Tibial nerve (tissue), 4 donors: ENCODE data around the gene C9orf72. TPM values are rescaled to one million over a fixed set of nuclear protein-coding genes. Genes with fewer than 3 reads are reported as not detected.

Experiments used
- DNase-seq, 2 donors: peaks; one replicate each; pipeline ENCODE4 v3.0.0-alpha.2; 2019; ENCODE audit warnings: low spot score in 2 of 2
- H3K27ac ChIP-seq, 4 donors: fragments of 200-600 bp; sonication (generic) in 3 of 4; one replicate each; pipeline ENCODE4 v1.5.1; 2017 to 2019; ENCODE audit warnings: mild to moderate bottlenecking in 1 of 4
- H3K27me3 ChIP-seq, 2 donors: fragments of 200-600 bp; sonication (generic) in 1 of 2; one replicate each; pipeline versions ENCODE4 v1.5.1 to v1.6.0; 2017 to 2019
- H3K36me3 ChIP-seq, 3 donors: fragments of 200-600 bp; sonication (generic); one replicate each; pipeline ENCODE4 v1.5.1; 2018 to 2019
- H3K4me1 ChIP-seq, 4 donors: fragments of 200-600 bp; sonication (generic) in 3 of 4; one replicate each; pipeline ENCODE4 v1.5.1; 2017 to 2019
- H3K4me3 ChIP-seq, 4 donors: fragments of 200-600 bp; sonication (generic) in 3 of 4; one replicate each; pipeline ENCODE4 v1.5.1; 2017 to 2019; ENCODE audit warnings: mild to moderate bottlenecking in 1 of 4, moderate library complexity in 1 of 4
- H3K9me3 ChIP-seq, 4 donors: fragments of 200-600 bp; sonication (generic) in 3 of 4; one replicate each; pipeline ENCODE4 v1.5.1; 2017 to 2019
- EP300 ChIP-seq, 2 donors: sonication (generic); formaldehyde crosslinking; IDR thresholded peaks; one replicate each; pipeline ENCODE4 v1.6.1; 2017; ENCODE audit warnings: antibody characterized with exemption in 2 of 2, mild to moderate bottlenecking in 1 of 2
- POLR2A ChIP-seq, 2 donors: fragments of 450-650 bp; IDR thresholded peaks; one replicate each; pipeline ENCODE4 v1.6.1; 2017; ENCODE audit warnings: antibody characterized with exemption in 2 of 2, mild to moderate bottlenecking in 2 of 2, moderate library complexity in 2 of 2
- WGBS, 2 donors: methylation state at CpG; one replicate each; pipeline ENCODE4 v1.1.5; 2018; 5-methylcytosine and 5-hydroxymethylcytosine counted together
- total RNA-seq, 4 donors: library from RNA; depleted of rRNA; stranded (reverse); fragments of >200 nt; gene quantifications; one replicate each; pipeline ENCODE4 v1.1.0, GENCODE V29; 2016
- TF ChIP-seq, protein P1 (sequence below), 5 experiments: fragments of 200-600 bp in 3 of 5; fragments of 450-650 bp in 2 of 5; sonication (generic) in 3 of 5; IDR thresholded peaks; one replicate each; pipeline ENCODE4 v1.5.1; 2016 to 2019; ENCODE audit warnings: antibody characterized with exemption in 5 of 5, mild to moderate bottlenecking in 3 of 5, moderate library complexity in 2 of 5

The C9orf72 gene
- total RNA-seq, 4 donors from 2014 or later, result 19.0 to 23.8 (median 20.7) TPM

DNA sequence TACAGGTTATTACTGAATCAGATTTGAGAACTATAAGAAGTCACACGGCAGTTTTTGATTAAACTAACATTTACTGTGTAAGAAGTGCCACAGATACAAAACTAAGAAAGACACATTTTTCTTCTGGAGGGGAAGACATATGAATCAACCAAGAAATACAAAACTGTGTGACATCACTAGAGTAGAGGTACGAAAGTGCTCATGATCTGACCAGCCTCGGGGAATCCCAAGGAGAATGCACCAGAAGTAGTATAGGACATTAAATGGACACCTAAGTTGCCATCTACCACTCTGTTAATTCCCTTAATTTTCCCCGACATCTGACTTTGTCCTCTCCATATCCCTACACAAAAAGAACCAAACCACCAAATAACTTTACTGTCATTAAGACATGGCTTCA is 54.5 kb downstream of the C9orf72 start:
- Histone ChIP-seq H3K27me3 (no peaks in the 10 kb centered on the region), H3K36me3 (no peaks in the 10 kb centered on the region), H3K4me3 (no peak overlapping the region), H3K4me1 (peaks cover 0 to 5% (median 0%) of the 10 kb centered on the region in 4 donors), H3K27ac (no peak overlapping the region), H3K9me3 (no peaks in the 10 kb centered on the region)
- DNase-seq, result no peak
- TF ChIP-seq POLR2A (IDR thresholded peaks at IDR 0.05), result no peak
- TF ChIP-seq EP300 (IDR thresholded peaks at IDR 0.05), result no peak
- TF ChIP-seq, protein P1, sequence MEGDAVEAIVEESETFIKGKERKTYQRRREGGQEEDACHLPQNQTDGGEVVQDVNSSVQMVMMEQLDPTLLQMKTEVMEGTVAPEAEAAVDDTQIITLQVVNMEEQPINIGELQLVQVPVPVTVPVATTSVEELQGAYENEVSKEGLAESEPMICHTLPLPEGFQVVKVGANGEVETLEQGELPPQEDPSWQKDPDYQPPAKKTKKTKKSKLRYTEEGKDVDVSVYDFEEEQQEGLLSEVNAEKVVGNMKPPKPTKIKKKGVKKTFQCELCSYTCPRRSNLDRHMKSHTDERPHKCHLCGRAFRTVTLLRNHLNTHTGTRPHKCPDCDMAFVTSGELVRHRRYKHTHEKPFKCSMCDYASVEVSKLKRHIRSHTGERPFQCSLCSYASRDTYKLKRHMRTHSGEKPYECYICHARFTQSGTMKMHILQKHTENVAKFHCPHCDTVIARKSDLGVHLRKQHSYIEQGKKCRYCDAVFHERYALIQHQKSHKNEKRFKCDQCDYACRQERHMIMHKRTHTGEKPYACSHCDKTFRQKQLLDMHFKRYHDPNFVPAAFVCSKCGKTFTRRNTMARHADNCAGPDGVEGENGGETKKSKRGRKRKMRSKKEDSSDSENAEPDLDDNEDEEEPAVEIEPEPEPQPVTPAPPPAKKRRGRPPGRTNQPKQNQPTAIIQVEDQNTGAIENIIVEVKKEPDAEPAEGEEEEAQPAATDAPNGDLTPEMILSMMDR (IDR thresholded peaks at IDR 0.05), result no peak
- 86 to 87% methylated on average over 4 of the region's 4 CpGs for WGBS, 2 donors

DNA sequence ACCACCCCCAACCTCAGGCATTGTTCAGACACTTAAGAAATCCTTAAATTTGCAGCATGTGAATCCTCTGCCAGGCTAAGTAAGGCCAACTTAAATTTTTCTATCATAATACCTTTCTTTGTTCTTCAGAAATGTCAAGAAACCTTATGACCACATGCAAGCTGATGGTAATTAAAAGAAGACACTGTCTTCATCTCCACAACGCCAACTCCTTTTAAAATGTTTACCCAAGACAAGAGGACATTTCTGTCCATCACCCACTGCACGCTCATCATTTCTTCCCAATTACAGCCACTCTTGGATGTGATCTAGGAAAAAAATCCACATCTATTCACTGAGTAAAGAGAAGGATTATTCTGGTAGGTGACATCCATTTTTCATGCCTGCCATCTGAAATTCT is 55.3 kb downstream of the C9orf72 start:
- H3K4me1 ChIP-seq, result peaks cover 0 to 5% (median 0%) of the 10 kb centered on the region in 4 donors
- H3K27ac ChIP-seq, result no peak overlapping the region
- H3K9me3 ChIP-seq, result no peaks in the 10 kb centered on the region
- no peaks in the 10 kb centered on the region for H3K36me3 ChIP-seq
- DNase-seq, result no peak
- H3K4me3 ChIP-seq, result no peak overlapping the region
- H3K27me3 ChIP-seq, result no peaks in the 10 kb centered on the region
- WGBS, 2 donors, result 75 to 80% methylated on average over 2 of the region's 2 CpGs
- TF ChIP-seq POLR2A (IDR thresholded peaks at IDR 0.05) (no peak), EP300 (IDR thresholded peaks at IDR 0.05) (no peak)
- TF ChIP-seq, protein P1 (IDR thresholded peaks at IDR 0.05), result no peak

DNA sequence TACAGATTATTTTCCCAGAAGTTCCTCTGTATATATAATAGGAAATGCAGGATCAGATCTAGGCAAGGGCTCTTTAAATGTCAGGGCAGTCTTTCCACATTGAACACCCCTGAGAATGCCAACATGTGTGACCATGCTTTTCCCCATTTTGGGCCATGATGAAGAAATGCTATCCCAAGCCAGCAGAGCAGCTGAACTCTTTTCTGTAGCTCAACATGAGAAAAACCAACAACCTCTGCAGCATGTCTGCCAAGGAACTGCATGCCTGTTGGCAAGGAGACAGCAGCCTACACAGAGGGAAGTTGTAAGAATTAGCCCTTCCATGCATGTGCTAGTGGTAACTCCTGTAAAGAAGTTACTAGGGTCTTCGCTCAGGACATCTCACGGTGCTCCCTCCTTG is 58.7 kb downstream of the C9orf72 start:
- DNase-seq, result no peak
- H3K4me3 ChIP-seq, result no peak overlapping the region
- H3K4me1 ChIP-seq, result peaks cover 0 to 5% (median 0%) of the 10 kb centered on the region in 4 donors
- WGBS, 2 donors, result 74 to 96% methylated on average over 2 of the region's 2 CpGs
- H3K27ac ChIP-seq, result no peak overlapping the region
- TF ChIP-seq, protein P1 (IDR thresholded peaks at IDR 0.05), result no peak
- TF ChIP-seq EP300 (IDR thresholded peaks at IDR 0.05) (no peak), POLR2A (IDR thresholded peaks at IDR 0.05) (no peak)
- H3K36me3 ChIP-seq, result no peaks in the 10 kb centered on the region
- H3K27me3 ChIP-seq, result no peaks in the 10 kb centered on the region
- no peaks in the 10 kb centered on the region for H3K9me3 ChIP-seq

DNA sequence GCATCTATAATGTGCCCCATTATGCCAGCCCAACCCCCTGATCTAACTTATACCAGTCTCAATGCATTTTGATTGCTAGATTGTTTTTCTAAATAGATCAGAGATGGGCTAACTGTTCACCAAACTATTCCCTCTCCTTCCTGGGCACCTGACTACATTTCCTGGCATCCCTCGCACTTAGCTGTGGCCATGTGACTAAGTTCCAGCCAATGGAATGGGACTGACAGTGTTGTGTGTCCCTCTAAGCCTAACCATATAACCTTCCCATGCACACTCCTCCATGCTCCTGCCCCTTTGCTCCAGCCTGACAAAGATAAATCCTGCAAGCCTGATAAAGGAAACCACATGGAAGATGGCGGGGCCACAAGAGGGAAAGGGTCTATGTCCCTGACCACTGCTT is 61.5 kb downstream of the C9orf72 start:
- Histone ChIP-seq H3K4me3 (no peak overlapping the region), H3K9me3 (no peaks in the 10 kb centered on the region), H3K27ac (no peak overlapping the region), H3K27me3 (no peaks in the 10 kb centered on the region), H3K36me3 (no peaks in the 10 kb centered on the region), H3K4me1 (peaks cover 0 to 5% (median 0%) of the 10 kb centered on the region in 4 donors)
- TF ChIP-seq EP300 (IDR thresholded peaks at IDR 0.05) (no peak), POLR2A (IDR thresholded peaks at IDR 0.05) (no peak)
- TF ChIP-seq, protein P1 (IDR thresholded peaks at IDR 0.05), result no peak
- no peak for DNase-seq
- 79 to 98% methylated on average over 2 of the region's 2 CpGs for WGBS, 2 donors

DNA sequence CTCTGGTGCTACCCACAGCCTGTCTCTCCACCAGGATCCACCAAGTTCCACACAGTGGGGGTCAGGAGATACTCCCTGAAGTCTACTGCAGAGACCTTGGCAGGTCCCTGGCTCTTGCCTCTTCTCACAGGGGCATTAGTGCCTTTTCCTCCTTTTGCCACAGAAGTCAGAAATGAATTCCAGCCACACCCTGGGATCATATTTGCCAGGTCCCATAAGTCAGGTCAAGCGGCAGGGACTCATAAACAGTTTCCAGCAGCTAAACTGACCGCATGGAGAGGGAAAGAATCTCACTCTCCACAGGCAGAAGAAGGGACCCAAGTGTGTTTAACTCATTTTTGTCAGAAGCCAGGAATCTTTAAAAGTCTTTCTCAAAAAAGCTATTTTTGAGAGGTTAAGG is 62.5 kb downstream of the C9orf72 start:
- Histone ChIP-seq H3K27me3 (no peaks in the 10 kb centered on the region), H3K36me3 (no peaks in the 10 kb centered on the region), H3K4me1 (peaks cover 0 to 5% (median 0%) of the 10 kb centered on the region in 4 donors), H3K9me3 (no peaks in the 10 kb centered on the region), H3K4me3 (no peak overlapping the region), H3K27ac (no peak overlapping the region)
- WGBS, 2 donors, result 76 to 80% methylated on average over 2 of the region's 2 CpGs
- TF ChIP-seq EP300 (IDR thresholded peaks at IDR 0.05) (no peak), POLR2A (IDR thresholded peaks at IDR 0.05) (no peak)
- TF ChIP-seq, protein P1 (IDR thresholded peaks at IDR 0.05), result no peak
- no peak for DNase-seq
